PC-9 (cell line): ENCODE measurements around the gene CLASRP. TPM values are rescaled to one million over a fixed set of nuclear protein-coding genes. Genes with fewer than 3 reads are reported as not detected.
A peak's percentile ranks its signal among the peaks of the same experiment; 100 is the strongest.

Source experiments
- Bru-seq: library from RNA; stranded (reverse); fragments of 400-500 nt; gene quantifications from one replicate; lab custom pipeline; 2021; lab: Mats Ljungman, UMichigan
- BruChase-seq, 2 experiments: library from RNA; stranded (reverse); fragments of 400-500 nt; gene quantifications; one replicate each; lab custom pipeline; 2021; lab: Mats Ljungman, UMichigan
- BruUV-seq: library from RNA; stranded (reverse); fragments of 400-500 nt; replicated peaks from 2 replicates; lab custom pipeline; 2021; lab: Mats Ljungman, UMichigan
- CTCF ChIA-PET: fragments of 300-600 bp; sonication (Branson Sonifier 250); formaldehyde crosslinking; loops from one replicate; lab custom pipeline; 2022; ENCODE audit warnings: antibody characterized with exemption; lab: Charles Lee
- POLR2A ChIA-PET: fragments of 300-600 bp; sonication (Branson Sonifier 250); formaldehyde crosslinking; loops from one replicate; lab custom pipeline; 2022; ENCODE audit warnings: antibody characterized with exemption; ENCODE audit not compliant: unreplicated experiment; lab: Charles Lee
- DNase-seq, 2 experiments: peaks; one replicate each; pipeline versions ENCODE4 v3.0.0 to v3.0.0-alpha.2; 2015 to 2022; ENCODE audit warnings: mixed read lengths in 1 of 2
- H2AFZ ChIP-seq: fragments of 200-600 bp; sonication (generic); 2 replicates; pipeline ENCODE4 v1.8.1; 2017; ENCODE audit warnings: antibody characterized with exemption
- H3F3A ChIP-seq: fragments of 200-600 bp; sonication (generic); 2 replicates; pipeline ENCODE4 v1.8.1; 2017; ENCODE audit warnings: antibody characterized with exemption, mild to moderate bottlenecking, low read depth; ENCODE audit not compliant: insufficient read depth
- H3K27ac ChIP-seq: fragments of 200-600 bp; sonication (generic); 2 replicates; pipeline ENCODE4 v1.6.1; 2016; ENCODE audit warnings: mixed run types
- H3K27me3 ChIP-seq: fragments of 200-600 bp; sonication (generic); 2 replicates; pipeline ENCODE4 v1.6.1; 2016; ENCODE audit warnings: low read depth, mixed run types; ENCODE audit not compliant: insufficient read depth
- H3K36me3 ChIP-seq: fragments of 200-600 bp; sonication (generic); 2 replicates; pipeline ENCODE4 v1.6.1; 2016; ENCODE audit warnings: low read depth, mixed run types
- H3K4me1 ChIP-seq: fragments of 200-600 bp; sonication (generic); replicated peaks from 2 replicates; pipeline ENCODE4 v1.6.1; 2016; ENCODE audit warnings: mixed run types; ENCODE audit not compliant: insufficient read depth
- H3K4me2 ChIP-seq: fragments of 200-600 bp; sonication (generic); 2 replicates; pipeline ENCODE4 v1.6.1; 2017; ENCODE audit warnings: mixed run types
- H3K4me3 ChIP-seq: fragments of 200-600 bp; sonication (generic); 2 replicates; pipeline ENCODE4 v1.6.1; 2016; ENCODE audit warnings: mixed run types
- H3K79me2 ChIP-seq: fragments of 200-600 bp; sonication (generic); 2 replicates; pipeline ENCODE4 v1.6.1; 2017; ENCODE audit warnings: low read depth, mixed run types
- H3K9me2 ChIP-seq: fragments of 200-600 bp; sonication (generic); 2 replicates; pipeline ENCODE4 v1.8.1; 2017; ENCODE audit warnings: mild to moderate bottlenecking; ENCODE audit not compliant: insufficient read depth
- H3K9me3 ChIP-seq: fragments of 200-600 bp; sonication (generic); 2 replicates; pipeline ENCODE4 v1.8.1; 2016; ENCODE audit warnings: low read depth; ENCODE audit not compliant: insufficient read depth
- H4K20me1 ChIP-seq: fragments of 200-600 bp; sonication (generic); 2 replicates; pipeline ENCODE4 v1.8.1; 2017; ENCODE audit not compliant: insufficient read depth
- CTCF ChIP-seq: fragments of 200-600 bp; sonication (generic); conservative IDR thresholded peaks from 2 replicates; pipeline ENCODE4 v1.6.1; 2017; ENCODE audit warnings: mixed run types, antibody characterized with exemption, mild to moderate bottlenecking, moderate library complexity
- EZH2 ChIP-seq: fragments of 200-600 bp; sonication (generic); IDR thresholded peaks from 2 replicates; pipeline ENCODE4 v1.8.0; 2017; ENCODE audit warnings: antibody characterized with exemption, low read depth
- intact Hi-C: fragments of 100-400 bp; cut with micrococcal nuclease; formaldehyde crosslinking; loops from one replicate; pipeline ENCODE4 v1.10.0; 2022; ENCODE audit not compliant: unreplicated experiment
- long read RNA-seq: library from polyadenylated mRNA; stranded (forward); transcript quantifications from one replicate; pipeline ENCODE4 v2.0.0, GENCODE V29; 2022
- total RNA-seq: library from RNA; stranded (reverse); gene quantifications from 2 replicates; pipeline ENCODE4 v1.2.3, GENCODE V29; 2021

The CLASRP gene
- total RNA-seq (74.1 and 76.8 TPM in 2 replicates), Bru-seq, nascent RNA (percentile 81 among the genes with signal in this experiment), BruChase-seq, experiment 1, labeled RNA remaining after a 2-hour chase (percentile 74 among the genes with signal in this experiment), BruChase-seq, experiment 2, labeled RNA remaining after a 6-hour chase (percentile 82 among the genes with signal in this experiment)
- long read RNA-seq, partial matches to known transcripts = 1 of 11 reads
- long read RNA-seq, other reads (novel, unspliced or antisense) = 7 of 11 reads

- CTCF ChIA-PET = interaction anchor here (0.5 to 1.3 kb wide), 3 partner anchors 10 to 440 kb away, joined by 3 to 6 read pairs (median 3); no protein-coding TSS in a partner anchor
- peak within 1 kb of the TSS; percentile 99 for H2AFZ ChIP-seq
- H3K79me2 ChIP-seq = peaks cover 50% of the 10 kb centered on the region
Observed at GRCh38 chr19:45038931-45039893, at the start of gene CLASRP. Gene CLASRP, plus strand, starts transcription at chr19:45039045. Its CDS starts 1,168 bp downstream, at chr19:45040213.

GRCh38 chr19:44990459-44990858 lies 48.4 kb upstream of the CLASRP start:
- CTCF ChIA-PET = no interaction called here
- BruUV-seq = no TSS peak
- intact Hi-C loops = no loop called here
- Histone ChIP-seq H3K27me3 (no peaks in the 10 kb centered on the region), H4K20me1 (peaks cover 4% of the 10 kb centered on the region), H2AFZ (no peak overlapping the region), H3K9me3 (no peaks in the 10 kb centered on the region), H3K4me1 (no peaks in the 10 kb centered on the region), H3K27ac (no peak overlapping the region), H3K36me3 (peaks cover 11% of the 10 kb centered on the region; the same call in 1 of the 2 replicates), H3F3A (no peaks in the 10 kb centered on the region), H3K9me2 (no peaks in the 10 kb centered on the region), H3K4me2 (no peak overlapping the region), H3K79me2 (no peaks in the 10 kb centered on the region), H3K4me3 (no peak overlapping the region)
- no peak for DNase-seq
- POLR2A ChIA-PET = no interaction called here
- TF ChIP-seq EZH2 (no peak), CTCF (no peak)

More at GRCh38 chr19:45038931-45039893, at the start of gene CLASRP:
- intact Hi-C loops = no loop called here
- Histone ChIP-seq H3K4me1 (peaks cover 12% of the 10 kb centered on the region), H3K4me3 (peak within 1 kb of the TSS; percentile 100), H3K36me3 (peaks cover 33% of the 10 kb centered on the region), H3K27ac (peak within 1 kb of the TSS; percentile 81), H3K9me3 (no peaks in the 10 kb centered on the region), H3K4me2 (peak within 1 kb of the TSS; percentile 99), H3K9me2 (no peaks in the 10 kb centered on the region), H4K20me1 (peaks cover 45% of the 10 kb centered on the region), H3K27me3 (no peaks in the 10 kb centered on the region), H3F3A (peaks cover 19% of the 10 kb centered on the region; the same call in 1 of the 2 replicates)
- BruUV-seq = no TSS peak
- POLR2A ChIA-PET = interaction anchor here (0.6 to 1.2 kb wide), 9 partner anchors 10 to 469 kb away, joined by 3 to 10 read pairs (median 6); partner anchors contain the start of gene TRAPPC6A
- DNase-seq = peak; percentile 77 to 90
- TF ChIP-seq EZH2 (no peak), CTCF (no peak)

- no peak for TF ChIP-seq EZH2
- no peak for TF ChIP-seq CTCF
- H3K4me1 ChIP-seq = no peaks in the 10 kb centered on the region
- no peaks in the 10 kb centered on the region for H3K79me2 ChIP-seq
- intact Hi-C loops = no loop called here
- BruUV-seq = no TSS peak
- H4K20me1 ChIP-seq = peaks cover 4% of the 10 kb centered on the region
- H3F3A ChIP-seq = no peaks in the 10 kb centered on the region
- no peak overlapping the region for H3K4me2 ChIP-seq
- H3K36me3 ChIP-seq = peaks cover 8% of the 10 kb centered on the region; the same call in 1 of the 2 replicates
- H3K27me3 ChIP-seq = no peaks in the 10 kb centered on the region
- H3K4me3 ChIP-seq = no peak overlapping the region
- no peaks in the 10 kb centered on the region for H3K9me3 ChIP-seq
- ChIA-PET CTCF (no interaction called here), POLR2A (no interaction called here)
- no peak overlapping the region for H3K27ac ChIP-seq
- DNase-seq = no peak
- no peaks in the 10 kb centered on the region for H3K9me2 ChIP-seq
- no peak overlapping the region for H2AFZ ChIP-seq
Observed at GRCh38 chr19:44990966-44991365, 47.9 kb upstream of the CLASRP start.
